C4-2B (cell line): ENCODE results near the gene NDRG4.

Experiments used
- H3K27ac ChIP-seq: fragments of 450-650 bp; 2 replicates; pipeline ENCODE4 v1.5.1; 2017
- ZFX ChIP-seq: fragments of 450-650 bp; IDR thresholded peaks from 2 replicates; pipeline ENCODE4 v1.6.1; 2017
- TF ChIP-seq, protein P1 (sequence below): fragments of 450-650 bp; conservative IDR thresholded peaks from 2 replicates; pipeline ENCODE4 v1.5.1; 2017; ENCODE audit warnings: mild to moderate bottlenecking

The NDRG4 gene

DNA sequence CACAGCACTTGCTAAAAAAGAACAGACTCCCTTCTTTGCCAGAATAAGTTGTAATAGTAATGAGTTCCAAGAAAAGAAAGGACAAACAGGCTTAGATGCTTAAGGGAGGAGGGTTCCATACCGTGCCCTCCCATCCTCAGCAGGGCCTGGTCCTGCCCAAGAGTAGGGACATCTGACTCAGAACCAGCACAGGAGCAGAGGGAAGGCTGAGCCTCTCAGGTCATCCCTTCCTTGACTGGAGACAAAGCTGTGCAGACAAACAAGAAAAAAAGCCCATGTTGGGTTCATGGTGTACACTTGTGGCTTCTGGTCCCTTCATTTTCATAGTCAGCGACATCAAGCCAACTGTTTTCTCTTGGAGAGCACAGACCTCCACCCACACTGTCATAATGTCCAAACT lies 44.2 kb upstream of the NDRG4 start:
- H3K27ac ChIP-seq, result no peak overlapping the region
- TF ChIP-seq ZFX, result no peak
- TF ChIP-seq, protein P1, sequence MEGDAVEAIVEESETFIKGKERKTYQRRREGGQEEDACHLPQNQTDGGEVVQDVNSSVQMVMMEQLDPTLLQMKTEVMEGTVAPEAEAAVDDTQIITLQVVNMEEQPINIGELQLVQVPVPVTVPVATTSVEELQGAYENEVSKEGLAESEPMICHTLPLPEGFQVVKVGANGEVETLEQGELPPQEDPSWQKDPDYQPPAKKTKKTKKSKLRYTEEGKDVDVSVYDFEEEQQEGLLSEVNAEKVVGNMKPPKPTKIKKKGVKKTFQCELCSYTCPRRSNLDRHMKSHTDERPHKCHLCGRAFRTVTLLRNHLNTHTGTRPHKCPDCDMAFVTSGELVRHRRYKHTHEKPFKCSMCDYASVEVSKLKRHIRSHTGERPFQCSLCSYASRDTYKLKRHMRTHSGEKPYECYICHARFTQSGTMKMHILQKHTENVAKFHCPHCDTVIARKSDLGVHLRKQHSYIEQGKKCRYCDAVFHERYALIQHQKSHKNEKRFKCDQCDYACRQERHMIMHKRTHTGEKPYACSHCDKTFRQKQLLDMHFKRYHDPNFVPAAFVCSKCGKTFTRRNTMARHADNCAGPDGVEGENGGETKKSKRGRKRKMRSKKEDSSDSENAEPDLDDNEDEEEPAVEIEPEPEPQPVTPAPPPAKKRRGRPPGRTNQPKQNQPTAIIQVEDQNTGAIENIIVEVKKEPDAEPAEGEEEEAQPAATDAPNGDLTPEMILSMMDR, result no peak

DNA sequence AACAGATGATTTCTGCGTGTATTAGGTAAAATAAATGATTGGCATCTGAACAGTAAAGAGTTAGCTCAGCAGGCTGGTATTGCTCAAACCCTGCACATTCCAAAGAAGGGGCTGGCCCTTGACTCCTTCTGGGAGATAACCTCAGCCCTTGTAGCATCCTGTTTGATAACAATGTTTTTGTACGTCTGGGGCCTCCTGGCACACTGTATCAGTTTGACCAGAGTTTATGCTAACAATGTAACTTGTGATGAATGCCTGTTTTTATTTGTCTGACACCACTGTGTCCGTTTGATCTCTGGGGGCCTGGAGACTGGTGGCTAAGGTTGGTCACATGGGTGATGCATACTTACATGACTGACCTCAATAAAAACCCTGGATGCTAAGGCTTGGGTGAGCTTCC lies 43.8 kb upstream of the NDRG4 start:
- H3K27ac ChIP-seq, result no peak overlapping the region
- TF ChIP-seq, protein P1, result no peak
- TF ChIP-seq ZFX, result no peak

DNA sequence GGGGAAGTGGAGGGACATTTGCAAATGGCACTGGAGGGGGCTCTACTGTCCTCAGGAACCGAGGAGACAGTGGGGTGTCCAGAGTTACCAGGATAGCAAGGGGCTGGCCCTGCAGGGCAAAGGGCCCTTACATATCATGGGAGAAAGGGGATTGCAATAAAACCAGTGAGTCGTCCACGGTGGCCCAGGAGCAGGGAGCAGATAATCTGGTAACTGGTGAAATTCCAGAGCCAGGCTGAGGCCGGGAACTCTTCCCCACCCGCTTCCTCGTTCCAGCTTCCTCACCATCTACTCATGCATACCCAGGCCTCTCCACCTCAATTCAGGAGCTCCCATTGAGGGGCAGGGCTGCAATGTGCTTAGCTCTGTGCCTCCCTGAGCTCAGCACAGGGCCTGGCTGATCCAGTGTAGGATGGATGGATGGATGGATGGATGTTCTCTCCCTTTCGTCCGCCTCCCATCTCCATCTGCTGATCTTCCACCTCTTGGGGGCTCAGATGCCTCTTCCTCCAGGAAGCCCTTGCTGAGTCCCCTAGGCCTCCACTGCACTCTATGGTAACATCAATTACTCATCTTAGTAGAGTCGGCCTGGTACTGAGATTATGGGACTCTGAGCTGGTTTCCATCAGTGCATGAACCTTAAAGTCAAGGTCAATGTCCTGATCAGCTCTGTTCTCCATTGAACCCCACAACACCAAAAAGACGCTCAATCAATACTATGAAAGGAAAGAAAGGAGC lies 41.2 kb upstream of the NDRG4 start:
- no peak overlapping the region for H3K27ac ChIP-seq
- TF ChIP-seq, protein P1, result no peak
- TF ChIP-seq ZFX, result no peak

DNA sequence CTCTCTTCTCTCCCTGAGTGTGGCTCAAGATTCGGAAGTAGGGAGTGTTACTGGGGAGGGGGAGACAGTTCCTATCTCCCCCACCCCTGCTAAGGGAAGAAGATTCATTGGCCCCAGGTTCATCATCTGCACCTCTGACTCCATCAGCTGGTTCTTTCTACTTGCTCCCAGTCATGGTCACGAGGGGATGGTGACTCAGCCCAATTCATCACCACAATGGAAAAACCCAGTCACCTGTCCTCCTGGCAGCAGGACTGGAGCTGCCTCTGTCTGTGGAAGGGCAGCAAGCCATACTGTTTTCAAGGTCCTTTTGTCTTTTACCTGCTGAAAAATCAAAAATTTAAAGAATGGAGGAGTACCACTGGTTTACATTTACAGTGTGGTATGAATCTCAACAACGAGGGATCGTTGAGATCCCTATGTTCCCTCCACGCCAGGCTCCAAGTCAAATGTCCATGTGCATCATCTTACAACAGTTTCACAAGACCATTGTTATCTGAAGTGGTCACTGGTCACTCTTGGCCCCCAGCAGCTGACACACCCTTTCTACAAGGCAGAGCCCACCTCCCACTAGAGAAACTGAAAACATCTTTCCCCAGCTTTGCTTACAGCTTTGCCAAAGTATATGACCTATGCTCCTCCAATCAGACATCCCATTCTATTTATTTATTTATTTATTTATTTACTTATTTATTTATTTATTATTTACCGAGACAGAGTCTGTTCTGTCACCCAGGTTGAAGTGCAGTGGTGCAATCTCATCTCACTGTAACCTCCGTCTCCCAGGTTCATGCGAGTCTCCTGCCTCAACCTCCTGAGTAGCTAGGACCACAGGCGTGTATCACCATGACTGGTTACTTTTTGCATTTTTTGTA lies 40.4 kb upstream of the NDRG4 start:
- no peak overlapping the region for H3K27ac ChIP-seq
- TF ChIP-seq, protein P1, result no peak
- TF ChIP-seq ZFX, result no peak

DNA sequence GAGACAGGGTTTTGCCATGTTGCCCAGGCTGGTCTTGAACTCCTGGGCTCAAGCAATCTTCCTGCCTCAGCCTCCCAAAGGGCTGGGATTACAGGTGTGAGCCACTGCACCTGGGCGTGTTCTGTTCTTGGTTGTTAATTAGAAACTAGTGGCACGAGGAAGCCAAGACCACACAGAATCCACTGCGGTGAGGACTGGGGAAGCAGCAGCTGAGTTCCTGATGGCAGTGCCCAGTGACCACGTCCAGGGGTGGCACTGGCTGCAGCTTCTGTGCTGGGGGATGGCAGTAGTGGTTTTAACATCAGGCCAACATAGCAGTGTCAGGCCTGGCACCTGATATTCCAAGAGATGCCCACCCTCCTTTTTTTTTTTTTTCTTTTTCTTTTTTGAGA lies 39.7 kb upstream of the NDRG4 start:
- H3K27ac ChIP-seq, result no peak overlapping the region
- no peak for TF ChIP-seq ZFX
- TF ChIP-seq, protein P1, result no peak

DNA sequence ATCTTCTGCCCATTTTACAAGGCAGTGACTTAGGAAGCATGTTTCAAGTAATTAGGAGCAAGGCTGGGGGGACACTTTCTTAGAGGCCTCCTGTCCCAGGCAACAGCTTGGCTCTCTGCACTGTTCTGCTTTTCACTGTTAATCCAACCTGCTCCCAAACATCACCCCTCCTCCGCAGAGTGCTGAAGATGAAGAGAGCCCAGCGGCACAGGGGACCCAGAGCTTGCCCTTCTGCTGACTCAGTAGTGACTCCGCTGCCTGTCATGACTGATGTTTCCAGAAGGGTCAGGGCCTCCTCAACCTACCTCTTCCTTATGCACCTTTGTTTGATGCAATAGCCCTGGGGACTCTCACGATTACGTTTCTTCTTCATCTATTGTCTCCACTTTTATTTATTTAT lies 38.9 kb upstream of the NDRG4 start:
- H3K27ac ChIP-seq, result no peak overlapping the region
- no peak for TF ChIP-seq ZFX
- TF ChIP-seq, protein P1, result no peak

DNA sequence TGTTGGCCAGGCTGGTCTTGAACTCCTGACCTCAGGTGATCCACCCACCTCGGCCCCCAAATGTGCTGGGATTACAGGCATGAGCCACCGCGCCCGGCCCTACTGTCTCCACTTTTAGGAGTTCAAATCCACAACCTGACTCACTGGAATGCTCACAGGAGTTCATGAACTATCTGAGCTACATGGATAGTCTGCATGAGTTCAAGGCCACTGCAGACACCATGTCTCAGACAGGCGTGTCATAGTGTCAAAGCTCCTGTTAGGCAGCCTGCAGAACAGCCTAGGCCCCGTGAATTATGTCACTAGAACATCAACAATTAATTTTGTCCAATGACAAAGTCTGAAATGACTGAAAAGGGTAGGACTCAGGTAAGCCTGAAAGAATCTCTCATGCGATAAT lies 38.3 kb upstream of the NDRG4 start:
- H3K27ac ChIP-seq, result no peak overlapping the region
- no peak for TF ChIP-seq ZFX
- TF ChIP-seq, protein P1, result no peak
